Spleen (tissue), 7 donors: Measurements from ENCODE around the gene MAPK10.

Source experiments
- POLR2A ChIP-seq, 3 donors: fragments of 450-650 bp; IDR thresholded peaks; one replicate each; pipeline ENCODE4 v1.5.1; 2017; ENCODE audit warnings: antibody characterized with exemption in 3 of 3, mild to moderate bottlenecking in 1 of 3
- POLR2AphosphoS5 ChIP-seq, 3 donors: sonication (generic); formaldehyde crosslinking; IDR thresholded peaks; one replicate each; pipeline ENCODE4 v1.5.1; 2017; ENCODE audit warnings: antibody characterized with exemption in 3 of 3
- TF ChIP-seq, protein P1 (sequence below), 11 experiments: fragments of 200-600 bp in 7 of 11; fragments of 450-650 bp in 4 of 11; sonication (generic) in 4 of 11; IDR thresholded peaks in 8 of 11; conservative IDR thresholded peaks in 3 of 11; 1 replicate in 7 of 11; 2 replicates in 4 of 11; pipeline versions ENCODE4 v1.4.0 to v1.8.0; 2016 to 2021; ENCODE audit warnings: antibody characterized with exemption in 11 of 11, inconsistent platforms in 4 of 11, mild to moderate bottlenecking in 1 of 11
- donor health status: DM: no; HTN: no; CAD: no; lungs with moderate emphysema.
- donor health status: DM: no; HTN: no; CAD: no.
- donor health status: DM: no; HTN: no; CAD: no.

DNA sequence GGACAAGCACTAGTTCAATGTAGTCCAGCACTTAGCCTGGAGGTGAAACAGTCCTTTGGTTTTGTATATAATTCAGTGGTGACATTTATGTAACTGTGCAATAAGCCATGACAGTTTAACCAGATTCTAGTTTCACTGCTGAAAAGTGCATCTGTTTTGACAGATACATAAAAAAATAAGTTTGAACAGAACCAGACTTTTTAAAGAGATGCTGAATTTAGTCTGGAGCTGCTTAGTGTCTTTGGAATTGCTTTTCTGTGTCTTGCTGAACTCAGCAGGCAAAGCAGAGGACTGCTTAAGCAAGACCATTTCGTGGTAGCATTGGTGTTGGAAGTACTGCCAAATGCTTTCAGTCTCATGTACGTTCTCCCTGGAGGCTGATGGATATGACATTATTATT is 393.5 kb downstream of the MAPK10 start:
- TF ChIP-seq, protein P1, sequence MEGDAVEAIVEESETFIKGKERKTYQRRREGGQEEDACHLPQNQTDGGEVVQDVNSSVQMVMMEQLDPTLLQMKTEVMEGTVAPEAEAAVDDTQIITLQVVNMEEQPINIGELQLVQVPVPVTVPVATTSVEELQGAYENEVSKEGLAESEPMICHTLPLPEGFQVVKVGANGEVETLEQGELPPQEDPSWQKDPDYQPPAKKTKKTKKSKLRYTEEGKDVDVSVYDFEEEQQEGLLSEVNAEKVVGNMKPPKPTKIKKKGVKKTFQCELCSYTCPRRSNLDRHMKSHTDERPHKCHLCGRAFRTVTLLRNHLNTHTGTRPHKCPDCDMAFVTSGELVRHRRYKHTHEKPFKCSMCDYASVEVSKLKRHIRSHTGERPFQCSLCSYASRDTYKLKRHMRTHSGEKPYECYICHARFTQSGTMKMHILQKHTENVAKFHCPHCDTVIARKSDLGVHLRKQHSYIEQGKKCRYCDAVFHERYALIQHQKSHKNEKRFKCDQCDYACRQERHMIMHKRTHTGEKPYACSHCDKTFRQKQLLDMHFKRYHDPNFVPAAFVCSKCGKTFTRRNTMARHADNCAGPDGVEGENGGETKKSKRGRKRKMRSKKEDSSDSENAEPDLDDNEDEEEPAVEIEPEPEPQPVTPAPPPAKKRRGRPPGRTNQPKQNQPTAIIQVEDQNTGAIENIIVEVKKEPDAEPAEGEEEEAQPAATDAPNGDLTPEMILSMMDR (IDR thresholded peaks at IDR 0.05 in 8 of 11, conservative IDR thresholded peaks at IDR 0.05 in 3 of 11) = no peak
- TF ChIP-seq POLR2AphosphoS5 (IDR thresholded peaks at IDR 0.05) (no peak), POLR2A (IDR thresholded peaks at IDR 0.05) (no peak)
